ENCODE data around the gene GTF2IRD1.
"Not testable (repeated sequence)": the region's sequence is repeated elsewhere in the genome, so short reads cannot be mapped to it uniquely, and the experiment has no call there.

GTF2IRD1 gene

GRCh38 chr7:74437291-74437571, 16.5 kb upstream of the GTF2IRD1 start:
- DNase-seq = not testable (repeated sequence)

GRCh38 chr7:74438327-74438726, 15.4 kb upstream of the GTF2IRD1 start:
- no peak for DNase-seq

GRCh38 chr7:74439541-74439940, 14.2 kb upstream of the GTF2IRD1 start:
- no peak for DNase-seq

- not testable (repeated sequence) for DNase-seq
These were observed 13.6 kb upstream of the GTF2IRD1 start for GRCh38 chr7:74440143-74440542.

- DNase-seq = no peak
These were observed 11.9 kb upstream of the GTF2IRD1 start for GRCh38 chr7:74441801-74442200.

- no peak for DNase-seq
These were observed 10.0 kb upstream of the GTF2IRD1 start for GRCh38 chr7:74443543-74444247.

GRCh38 chr7:74449144-74449543, 4.6 kb upstream of the GTF2IRD1 start:
- DNase-seq = no peak

- peak; percentile 39 for DNase-seq
These were observed 3.8 kb upstream of the GTF2IRD1 start for GRCh38 chr7:74449809-74450397.

GRCh38 chr7:74452748-74453321, 871 bp upstream of the GTF2IRD1 start:
- DNase-seq = peak; percentile 17

- no peak for DNase-seq
These were observed 567 bp downstream of the GTF2IRD1 start for GRCh38 chr7:74454021-74454924.

GRCh38 chr7:74454925-74455288, 1.2 kb downstream of the GTF2IRD1 start:
- DNase-seq = no peak

- no peak for DNase-seq
These were observed 1.6 kb downstream of the GTF2IRD1 start for GRCh38 chr7:74455291-74455804.

- no peak for DNase-seq
These were observed 2.2 kb downstream of the GTF2IRD1 start for GRCh38 chr7:74455928-74456327.

GRCh38 chr7:74457007-74457406, 3.3 kb downstream of the GTF2IRD1 start:
- DNase-seq = no peak

- no peak for DNase-seq
These were observed 8.4 kb downstream of the GTF2IRD1 start for GRCh38 chr7:74461970-74462706.

- DNase-seq = no peak
These were observed 9.0 kb downstream of the GTF2IRD1 start for GRCh38 chr7:74462707-74463100.

- no peak for DNase-seq
These were observed 11.5 kb downstream of the GTF2IRD1 start for GRCh38 chr7:74464931-74465886.

- no peak for DNase-seq
These were observed 12.6 kb downstream of the GTF2IRD1 start for GRCh38 chr7:74466196-74466813.

GRCh38 chr7:74467876-74468275, 14.2 kb downstream of the GTF2IRD1 start:
- DNase-seq = no peak

- no peak for DNase-seq
These were observed 16.8 kb downstream of the GTF2IRD1 start for GRCh38 chr7:74470504-74470903.

GRCh38 chr7:74473116-74473515, 19.4 kb downstream of the GTF2IRD1 start:
- no peak for DNase-seq

All from activated CD4-positive, alpha-beta T cell treated with anti-CD3 and anti-CD28 coated beads for 1 hour (primary cell).